Fibroblast of gingiva (primary cell): ENCODE measurements around the gene MRO.
"Not testable (repeated sequence)": the region's sequence is repeated elsewhere in the genome, so short reads cannot be mapped to it uniquely, and the experiment has no call there.

Experiments
- DNase-seq: peaks from one replicate; pipeline ENCODE4 v3.0.0-alpha.2; 2011; ENCODE audit warnings: low read depth

MRO gene

GRCh38 chr18:50791599-50792438 lies 28.0 kb downstream of the MRO start:
- no peak for DNase-seq

GRCh38 chr18:50790948-50791347 lies 28.9 kb downstream of the MRO start:
- DNase-seq, result no peak

GRCh38 chr18:50790241-50790640 lies 29.6 kb downstream of the MRO start:
- no peak for DNase-seq

GRCh38 chr18:50788284-50788683 lies 31.5 kb downstream of the MRO start:
- no peak for DNase-seq

GRCh38 chr18:50786864-50787263 lies 33.0 kb downstream of the MRO start:
- DNase-seq, result no peak

GRCh38 chr18:50783553-50783952 lies 36.3 kb downstream of the MRO start:
- no peak for DNase-seq

GRCh38 chr18:50779021-50779420 lies 40.8 kb downstream of the MRO start:
- DNase-seq, result not testable (repeated sequence)

- no peak for DNase-seq
Measured at GRCh38 chr18:50776383-50776782, 43.4 kb downstream of the MRO start.

GRCh38 chr18:50775726-50776125 lies 44.1 kb downstream of the MRO start:
- DNase-seq, result no peak

GRCh38 chr18:50775207-50775606 lies 44.6 kb downstream of the MRO start:
- no peak for DNase-seq

GRCh38 chr18:50769463-50769862 lies 50.4 kb downstream of the MRO start:
- DNase-seq, result no peak

GRCh38 chr18:50757358-50757757 lies 62.5 kb downstream of the MRO start:
- no peak for DNase-seq

GRCh38 chr18:50754297-50754696 lies 65.5 kb downstream of the MRO start:
- DNase-seq, result no peak

GRCh38 chr18:50753311-50753710 lies 66.5 kb downstream of the MRO start:
- no peak for DNase-seq

GRCh38 chr18:50751947-50752346 lies 67.9 kb downstream of the MRO start:
- no peak for DNase-seq

GRCh38 chr18:50751490-50751889 lies 68.3 kb downstream of the MRO start:
- DNase-seq, result no peak

- no peak for DNase-seq
Measured at GRCh38 chr18:50750546-50750945, 69.3 kb downstream of the MRO start.

GRCh38 chr18:50749945-50750344 lies 69.9 kb downstream of the MRO start:
- DNase-seq, result no peak

GRCh38 chr18:50749421-50749820 lies 70.4 kb downstream of the MRO start:
- DNase-seq, result no peak

GRCh38 chr18:50748243-50749229 lies 71.3 kb downstream of the MRO start:
- no peak for DNase-seq

GRCh38 chr18:50747849-50748242 lies 72.0 kb downstream of the MRO start:
- DNase-seq, result no peak

- DNase-seq, result no peak
Measured at GRCh38 chr18:50745945-50746344, 73.9 kb downstream of the MRO start.
